Fibroblast of the aortic adventitia (primary cell): Measurements from ENCODE around the gene MAN2A2. TPM values are rescaled to one million over a fixed set of nuclear protein-coding genes. Genes with fewer than 3 reads are reported as not detected.

Experiments used
- DNase-seq: peaks from one replicate; pipeline ENCODE4 v3.0.0-alpha.2; 2010; ENCODE audit warnings: low read depth
- H3K4me3 ChIP-seq: 2 replicates; pipeline ENCODE4 v1.5.1; 2011; ENCODE audit warnings: low read depth, mild to moderate bottlenecking, control low read depth, low read length, moderate library complexity
- total RNA-seq: library from RNA; depleted of rRNA; stranded (reverse); fragments of >200 nt; gene quantifications from 2 replicates; pipeline ENCODE4 v1.2.3, GENCODE V29; 2012; ENCODE audit warnings: low replicate concordance
- TF ChIP-seq, protein P1 (sequence below): IDR thresholded peaks from 2 replicates; pipeline ENCODE4 v1.5.1; 2011; ENCODE audit warnings: mild to moderate bottlenecking, low read length, control low read depth, inconsistent platforms; ENCODE audit not compliant: insufficient read depth

MAN2A2 gene
- total RNA-seq, 1 donor, result 11.0 TPM

DNA sequence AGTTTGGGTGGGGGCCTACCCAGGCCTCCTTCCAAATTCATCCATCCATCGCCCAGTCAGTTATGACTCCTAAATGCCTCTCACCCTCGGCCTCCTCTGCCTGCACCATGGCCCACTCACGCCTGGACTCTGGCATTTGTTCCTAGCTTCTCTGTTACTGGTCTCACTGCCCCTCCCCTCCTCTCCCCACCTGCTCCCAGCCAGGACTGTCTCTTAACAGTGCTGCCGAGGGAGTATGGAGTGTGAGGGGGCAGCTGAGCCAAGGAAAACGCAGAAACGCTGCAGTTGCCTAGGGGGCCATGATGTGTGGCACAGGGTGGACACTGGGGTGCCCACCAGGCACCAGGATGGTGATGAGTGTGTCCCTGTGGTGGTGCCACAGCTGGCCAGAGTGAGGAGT, 54.7 kb downstream of the MAN2A2 start:
- TF ChIP-seq, protein P1, sequence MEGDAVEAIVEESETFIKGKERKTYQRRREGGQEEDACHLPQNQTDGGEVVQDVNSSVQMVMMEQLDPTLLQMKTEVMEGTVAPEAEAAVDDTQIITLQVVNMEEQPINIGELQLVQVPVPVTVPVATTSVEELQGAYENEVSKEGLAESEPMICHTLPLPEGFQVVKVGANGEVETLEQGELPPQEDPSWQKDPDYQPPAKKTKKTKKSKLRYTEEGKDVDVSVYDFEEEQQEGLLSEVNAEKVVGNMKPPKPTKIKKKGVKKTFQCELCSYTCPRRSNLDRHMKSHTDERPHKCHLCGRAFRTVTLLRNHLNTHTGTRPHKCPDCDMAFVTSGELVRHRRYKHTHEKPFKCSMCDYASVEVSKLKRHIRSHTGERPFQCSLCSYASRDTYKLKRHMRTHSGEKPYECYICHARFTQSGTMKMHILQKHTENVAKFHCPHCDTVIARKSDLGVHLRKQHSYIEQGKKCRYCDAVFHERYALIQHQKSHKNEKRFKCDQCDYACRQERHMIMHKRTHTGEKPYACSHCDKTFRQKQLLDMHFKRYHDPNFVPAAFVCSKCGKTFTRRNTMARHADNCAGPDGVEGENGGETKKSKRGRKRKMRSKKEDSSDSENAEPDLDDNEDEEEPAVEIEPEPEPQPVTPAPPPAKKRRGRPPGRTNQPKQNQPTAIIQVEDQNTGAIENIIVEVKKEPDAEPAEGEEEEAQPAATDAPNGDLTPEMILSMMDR, result no peak
- H3K4me3 ChIP-seq, result peak overlapping the region; percentile 73
- DNase-seq, result no peak

DNA sequence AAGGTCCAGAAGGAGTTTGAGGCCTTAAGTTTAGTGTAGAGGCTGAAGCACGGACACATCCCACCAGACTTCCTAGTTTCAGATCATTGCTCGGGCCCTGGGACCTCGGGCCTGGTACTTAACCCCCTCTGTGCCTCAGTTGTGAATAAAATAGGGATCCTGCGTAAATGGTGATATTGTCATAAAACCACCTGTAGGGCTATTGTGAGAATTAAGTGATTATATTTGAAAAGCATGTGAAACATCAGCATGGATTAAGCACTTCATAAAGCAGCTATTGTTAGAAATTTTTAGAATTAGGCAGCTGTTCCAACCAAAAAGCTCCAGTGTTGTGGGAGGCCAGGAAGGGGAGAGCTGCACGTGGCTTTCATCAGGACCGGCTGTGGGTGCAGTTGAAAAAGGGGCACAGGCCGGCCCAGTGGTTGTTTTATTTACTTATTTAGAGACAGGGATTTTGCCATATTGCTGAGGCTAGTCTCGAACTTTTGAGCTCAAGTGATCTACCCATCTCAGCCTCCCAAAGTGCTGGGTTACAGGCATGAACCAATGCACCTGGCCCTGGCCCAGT, 56.0 kb downstream of the MAN2A2 start:
- TF ChIP-seq, protein P1, result no peak
- no peak for DNase-seq
- H3K4me3 ChIP-seq, result no peak overlapping the region

DNA sequence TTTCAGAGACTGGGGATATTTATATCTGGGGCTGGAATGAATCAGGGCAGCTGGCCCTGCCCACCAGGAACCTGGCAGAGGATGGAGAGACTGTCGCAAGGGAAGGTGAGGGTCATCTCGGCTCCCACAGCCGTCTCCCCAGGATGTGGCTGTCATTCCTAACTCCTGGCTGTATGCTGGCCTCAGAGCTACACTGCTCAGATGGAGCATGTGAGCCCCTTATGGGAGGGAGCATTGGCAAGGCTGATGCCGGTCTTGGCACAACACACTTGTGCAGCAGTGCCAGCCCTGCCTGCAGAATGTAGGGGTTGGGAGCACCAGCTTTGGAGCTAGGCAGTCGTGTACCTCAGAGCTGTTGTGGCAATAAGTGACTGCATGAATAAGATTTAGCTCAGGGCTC, 56.8 kb downstream of the MAN2A2 start:
- TF ChIP-seq, protein P1, result no peak
- DNase-seq, result peak; percentile 51
- no peak overlapping the region for H3K4me3 ChIP-seq

GRCh38 chr15:90960298-90961091, 57.4 kb downstream of the MAN2A2 start:
- TF ChIP-seq, protein P1, result no peak
- DNase-seq, result no peak
- H3K4me3 ChIP-seq, result no peak overlapping the region

DNA sequence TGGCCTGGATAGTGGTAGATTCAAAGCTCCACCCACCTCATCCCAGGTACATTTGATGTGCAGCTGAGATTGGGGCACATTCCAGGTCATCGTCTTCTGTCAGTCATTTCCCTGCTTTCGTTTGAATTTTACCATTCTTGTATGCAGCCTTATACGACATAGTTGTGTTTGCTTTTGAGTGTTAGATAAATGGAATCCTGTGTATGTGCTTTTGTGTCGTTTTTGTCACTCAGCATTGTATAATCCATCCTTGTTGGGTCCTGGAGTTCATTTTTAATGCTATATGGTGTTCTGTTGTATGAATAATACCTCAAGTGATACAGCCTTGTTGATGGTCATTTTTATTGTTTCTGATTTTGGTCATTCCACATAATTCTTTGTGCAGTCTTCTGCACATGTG, 58.9 kb downstream of the MAN2A2 start:
- TF ChIP-seq, protein P1, result no peak
- DNase-seq, result no peak
- no peak overlapping the region for H3K4me3 ChIP-seq

- no peak overlapping the region for H3K4me3 ChIP-seq
- TF ChIP-seq, protein P1, result no peak
Observed at GRCh38 chr15:90966262-90966661, 63.2 kb downstream of the MAN2A2 start.

More at GRCh38 chr15:90966262-90966661, 63.2 kb downstream of the MAN2A2 start:
- no peak for DNase-seq
